ENCODE results near the gene NUDT2.
"Not testable (repeated sequence)": the region's sequence is repeated elsewhere in the genome, so short reads cannot be mapped to it uniquely, and the experiment has no call there.

NUDT2 gene

DNA sequence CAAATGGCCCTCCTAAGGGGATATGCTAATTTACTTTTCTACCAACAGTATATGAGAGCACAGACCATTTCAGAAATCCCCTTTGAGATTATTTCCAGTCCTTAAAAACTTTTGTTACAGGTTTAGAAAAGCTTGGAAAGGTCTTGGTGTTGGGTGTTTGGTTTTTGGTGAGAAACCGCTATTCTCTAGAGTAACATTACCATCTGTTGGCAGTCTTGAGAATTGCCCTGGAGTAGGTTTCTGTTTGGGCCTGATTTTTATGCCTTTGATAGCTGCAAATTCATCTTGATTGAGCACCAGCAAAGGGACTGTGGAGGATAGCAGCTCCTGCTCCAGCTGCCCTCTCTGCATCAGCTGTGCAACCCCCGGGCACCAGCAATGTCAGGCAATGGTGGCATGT, 8.0 kb downstream of the NUDT2 start:
- DNase-seq, result no peak

GRCh38 chr9:34338079-34338478, 8.7 kb downstream of the NUDT2 start:
- DNase-seq, result not testable (repeated sequence)

DNA sequence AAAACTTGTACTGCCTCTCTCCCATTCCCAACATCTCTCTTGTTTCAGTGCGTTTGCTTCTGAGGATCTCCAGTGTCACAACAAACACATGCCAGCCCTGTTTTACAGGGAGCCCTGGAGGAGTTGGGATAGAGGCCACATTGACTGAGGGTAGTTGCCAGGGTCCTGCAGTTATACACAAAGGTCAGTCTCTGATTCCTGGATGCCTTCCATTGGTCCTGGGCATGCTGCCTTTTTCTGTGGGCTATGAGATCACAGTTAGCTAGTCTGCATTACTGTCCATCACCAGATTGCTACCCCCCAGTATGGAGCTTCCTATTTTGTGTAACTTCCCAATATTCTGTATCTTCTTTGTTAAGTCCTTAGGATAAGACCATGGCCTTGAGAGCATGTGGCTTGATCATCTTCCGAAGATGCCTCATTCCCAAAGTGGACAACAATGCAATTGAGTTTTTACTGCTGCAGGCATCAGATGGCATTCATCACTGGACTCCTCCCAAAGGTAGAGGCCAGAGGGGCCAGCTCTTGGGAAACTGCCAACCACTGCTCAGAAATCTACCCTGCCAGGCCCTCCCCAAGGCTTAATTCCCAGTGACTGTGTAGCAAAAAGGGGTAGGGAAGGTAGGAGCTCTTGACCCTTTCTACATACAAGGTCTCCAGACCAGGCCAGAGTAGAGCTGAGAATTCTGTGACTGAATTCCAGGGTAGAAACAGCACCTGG, 9.5 kb downstream of the NUDT2 start:
- DNase-seq, result no peak

DNA sequence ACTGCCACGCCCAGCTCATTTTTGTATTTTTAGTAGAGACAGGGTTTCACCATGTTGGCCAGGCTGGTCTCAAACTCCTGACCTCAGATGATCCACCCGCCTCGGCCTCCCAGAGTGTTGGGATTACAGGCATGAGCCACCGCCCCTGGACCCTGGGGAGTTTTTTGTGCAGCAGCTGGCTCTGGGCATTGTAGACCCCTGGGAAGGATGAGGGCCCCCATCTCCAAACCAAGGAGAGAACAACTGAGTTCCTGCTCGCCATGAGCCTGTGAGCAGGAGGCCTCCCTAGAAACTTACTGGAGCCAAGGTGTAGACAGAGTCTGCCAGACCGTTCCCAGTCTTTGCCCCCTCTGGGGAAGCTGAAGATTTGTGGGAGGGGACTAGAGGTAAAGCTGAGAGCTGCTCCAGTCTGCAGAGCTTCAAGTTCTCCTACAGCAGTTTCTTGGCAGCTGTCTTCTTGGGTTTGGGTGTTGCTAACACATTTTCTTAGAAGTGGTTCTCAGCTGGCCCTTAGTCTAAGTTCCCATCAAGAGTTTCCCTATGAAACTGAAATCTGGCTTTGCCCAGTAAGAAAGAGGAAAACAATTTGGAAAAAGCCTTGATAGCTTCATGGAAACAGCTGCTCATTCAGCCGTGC, 12.4 kb downstream of the NUDT2 start:
- no peak for DNase-seq

GRCh38 chr9:34343090-34343489, 13.7 kb downstream of the NUDT2 start:
- DNase-seq, result no peak

GRCh38 chr9:34343605-34344004, 14.2 kb downstream of the NUDT2 start:
- DNase-seq, result no peak

- no peak for DNase-seq
These were observed 17.8 kb downstream of the NUDT2 start for GRCh38 chr9:34346873-34347799.

DNA sequence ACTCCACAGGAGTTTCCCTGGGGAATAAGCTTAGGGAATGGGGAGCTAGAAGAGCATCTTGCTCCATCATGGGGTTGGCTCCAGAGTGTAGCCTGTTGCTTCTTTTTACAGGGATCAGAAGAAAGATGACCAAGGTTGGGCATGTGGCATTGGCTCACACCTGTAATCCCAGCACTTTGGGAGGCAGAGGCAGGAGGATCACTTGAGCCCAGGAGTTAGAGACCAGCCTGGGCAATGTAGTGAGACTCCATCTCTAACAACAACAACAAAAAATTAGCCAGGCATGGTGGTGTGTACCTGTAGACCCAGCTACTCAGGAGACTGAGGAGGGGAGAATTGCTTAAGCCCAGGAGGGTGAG, 18.4 kb downstream of the NUDT2 start:
- no peak for DNase-seq

DNA sequence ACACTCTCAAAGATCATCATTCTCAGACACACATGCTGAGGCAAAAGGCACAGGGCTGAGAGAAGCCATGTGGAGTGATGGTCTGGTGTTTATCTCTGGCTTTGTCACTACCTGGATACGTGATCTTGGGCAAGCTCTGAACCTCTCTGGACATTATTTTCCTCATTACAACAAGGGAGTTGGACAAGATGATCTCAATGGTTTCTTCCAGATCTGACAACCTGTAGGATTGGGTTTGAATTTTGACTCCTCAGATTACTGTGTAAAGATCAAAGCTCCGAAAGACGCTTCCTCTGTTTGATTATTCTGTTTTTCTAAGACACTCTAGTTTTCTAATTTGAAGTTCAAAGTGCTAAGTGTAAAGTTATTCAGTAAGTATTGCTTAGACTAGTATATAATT, 20.0 kb downstream of the NUDT2 start:
- no peak for DNase-seq

GRCh38 chr9:34352122-34352652, 22.8 kb downstream of the NUDT2 start:
- DNase-seq, result not testable (repeated sequence)

GRCh38 chr9:34352957-34353356, 23.6 kb downstream of the NUDT2 start:
- DNase-seq, result not testable (repeated sequence)

DNA sequence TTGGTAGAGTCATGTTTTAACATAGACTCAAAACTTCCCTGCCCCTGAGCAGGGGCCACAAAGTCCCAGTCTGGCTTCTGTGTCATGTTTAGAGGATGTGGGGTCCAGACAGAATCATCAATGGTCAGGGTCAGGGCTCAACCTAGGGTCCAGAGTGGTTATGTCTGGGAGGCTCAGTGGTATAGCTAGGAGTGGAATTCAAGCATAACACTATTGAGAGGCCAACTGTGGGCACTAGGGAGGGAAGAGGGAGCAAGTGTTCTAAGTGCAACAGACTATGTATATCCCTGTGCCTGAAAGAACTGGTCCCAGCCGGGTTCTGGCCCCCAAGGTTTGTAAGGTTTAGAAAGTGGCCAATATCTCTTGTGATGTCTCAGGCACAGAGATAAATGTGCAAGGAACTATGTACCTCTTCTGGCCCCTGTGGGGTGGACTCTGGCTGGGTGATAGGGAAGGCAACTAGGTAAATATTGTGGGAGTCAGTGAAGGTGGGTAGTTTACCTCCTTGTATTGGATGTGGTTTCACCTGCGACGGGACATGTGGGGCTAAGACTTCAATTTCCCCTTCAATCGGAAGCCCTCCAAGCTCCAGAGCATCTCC, 33.3 kb downstream of the NUDT2 start:
- no peak for DNase-seq

DNA sequence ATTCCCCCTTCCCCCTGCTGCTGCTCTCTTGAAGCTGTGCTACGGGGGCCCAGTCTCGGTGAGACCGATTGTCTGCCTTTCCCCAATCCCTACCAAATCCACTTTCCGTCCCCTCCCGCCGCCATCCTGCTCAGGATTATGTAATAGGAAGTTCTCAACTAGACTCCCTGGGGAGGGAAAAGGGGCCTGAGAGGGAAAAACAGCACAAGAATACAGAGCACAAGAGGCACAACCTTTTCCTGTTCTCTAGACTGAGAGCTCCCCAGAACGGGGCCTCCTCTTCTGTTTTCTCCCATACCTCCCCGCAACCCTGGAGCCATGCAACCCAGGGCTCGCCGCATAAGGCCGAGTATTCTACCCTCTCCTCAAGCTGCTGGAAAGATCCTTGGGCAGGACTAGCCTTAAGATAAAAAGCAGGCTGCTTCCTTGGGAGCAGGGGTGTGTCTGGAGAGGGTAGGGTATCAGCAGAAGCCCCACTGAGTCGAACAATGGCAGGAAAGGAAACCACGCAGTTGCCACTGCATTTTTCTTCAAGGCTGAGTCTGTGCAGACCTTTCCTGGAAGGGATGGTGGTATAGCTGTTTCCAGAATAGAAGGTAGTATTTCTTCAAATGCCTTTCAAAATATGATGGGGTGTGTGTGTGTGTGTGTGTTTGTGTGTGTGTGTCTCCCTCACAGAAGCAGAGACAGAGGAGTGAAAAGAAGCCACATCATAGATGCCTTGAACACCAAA, 34.4 kb downstream of the NUDT2 start:
- DNase-seq, result no peak

GRCh38 chr9:34365282-34365681, 35.9 kb downstream of the NUDT2 start:
- no peak for DNase-seq

- DNase-seq, result no peak
These were observed 37.0 kb downstream of the NUDT2 start for GRCh38 chr9:34366365-34366764.

- not testable (repeated sequence) for DNase-seq
These were observed 38.5 kb downstream of the NUDT2 start for GRCh38 chr9:34367751-34368410.

DNA sequence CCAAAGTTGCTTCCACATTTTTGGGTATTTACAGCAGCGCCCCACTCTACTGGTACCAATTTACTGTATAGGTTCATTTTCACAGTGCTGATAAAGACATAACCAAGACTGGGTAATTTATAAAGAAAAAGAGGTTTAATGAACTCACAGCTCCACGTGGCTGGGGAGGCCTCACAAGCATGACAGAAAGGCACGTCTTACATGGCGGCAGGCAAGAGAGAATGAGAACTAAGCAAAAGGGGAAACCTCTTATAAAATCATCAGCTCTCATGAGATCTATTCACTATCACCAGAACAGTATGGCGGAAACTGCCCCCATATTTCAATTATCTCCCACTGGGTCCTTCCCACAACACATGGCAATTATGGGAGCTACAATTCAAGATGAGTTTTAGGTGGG, 39.4 kb downstream of the NUDT2 start:
- DNase-seq, result not testable (repeated sequence)

GRCh38 chr9:34369636-34370035, 40.3 kb downstream of the NUDT2 start:
- no peak for DNase-seq

GRCh38 chr9:34370335-34370969, 41.1 kb downstream of the NUDT2 start:
- DNase-seq, result no peak

GRCh38 chr9:34370970-34371880, 41.9 kb downstream of the NUDT2 start:
- DNase-seq, result no peak
